OCI-LY7 (cell line): ENCODE results near the gene EXOSC6.
"Not testable (repeated sequence)": the region's sequence is repeated elsewhere in the genome, so short reads cannot be mapped to it uniquely, and the experiment has no call there.

Source experiments
- CTCF ChIP-seq: fragments of 200-600 bp; sonication (generic); conservative IDR thresholded peaks from 2 replicates; pipeline ENCODE4 v1.5.1; 2014; ENCODE audit warnings: mild to moderate bottlenecking, antibody characterized with exemption, low read length, moderate library complexity, mixed read lengths
- EZH2phosphoT487 ChIP-seq: fragments of 200-600 bp; sonication (generic); IDR thresholded peaks from 2 replicates; pipeline ENCODE4 v1.6.1; 2018; ENCODE audit warnings: low read depth, borderline replicate concordance, mild to moderate bottlenecking, mixed run types, antibody characterized with exemption, low read length, moderate library complexity, mixed read lengths

GRCh38 chr16:70198666-70199065, 53.1 kb downstream of the EXOSC6 start:
- TF ChIP-seq CTCF, EZH2phosphoT487: not testable (repeated sequence)
